DOHH2 (cell line): ENCODE data around the gene FLT3.

Source experiments
- EZH2phosphoT487 ChIP-seq: fragments of 200-600 bp; sonication (generic); IDR thresholded peaks from 2 replicates; pipeline ENCODE4 v1.6.1; 2017; ENCODE audit warnings: borderline replicate concordance, mild to moderate bottlenecking, antibody characterized with exemption, low read length, moderate library complexity, mixed read lengths
- TF ChIP-seq, protein P1 (sequence below): fragments of 200-600 bp; sonication (generic); IDR thresholded peaks from one replicate; pipeline ENCODE4 v1.5.1; 2014; ENCODE audit warnings: antibody characterized with exemption, mild to moderate bottlenecking, low read depth, low read length; ENCODE audit not compliant: poor library complexity, severe bottlenecking

DNA sequence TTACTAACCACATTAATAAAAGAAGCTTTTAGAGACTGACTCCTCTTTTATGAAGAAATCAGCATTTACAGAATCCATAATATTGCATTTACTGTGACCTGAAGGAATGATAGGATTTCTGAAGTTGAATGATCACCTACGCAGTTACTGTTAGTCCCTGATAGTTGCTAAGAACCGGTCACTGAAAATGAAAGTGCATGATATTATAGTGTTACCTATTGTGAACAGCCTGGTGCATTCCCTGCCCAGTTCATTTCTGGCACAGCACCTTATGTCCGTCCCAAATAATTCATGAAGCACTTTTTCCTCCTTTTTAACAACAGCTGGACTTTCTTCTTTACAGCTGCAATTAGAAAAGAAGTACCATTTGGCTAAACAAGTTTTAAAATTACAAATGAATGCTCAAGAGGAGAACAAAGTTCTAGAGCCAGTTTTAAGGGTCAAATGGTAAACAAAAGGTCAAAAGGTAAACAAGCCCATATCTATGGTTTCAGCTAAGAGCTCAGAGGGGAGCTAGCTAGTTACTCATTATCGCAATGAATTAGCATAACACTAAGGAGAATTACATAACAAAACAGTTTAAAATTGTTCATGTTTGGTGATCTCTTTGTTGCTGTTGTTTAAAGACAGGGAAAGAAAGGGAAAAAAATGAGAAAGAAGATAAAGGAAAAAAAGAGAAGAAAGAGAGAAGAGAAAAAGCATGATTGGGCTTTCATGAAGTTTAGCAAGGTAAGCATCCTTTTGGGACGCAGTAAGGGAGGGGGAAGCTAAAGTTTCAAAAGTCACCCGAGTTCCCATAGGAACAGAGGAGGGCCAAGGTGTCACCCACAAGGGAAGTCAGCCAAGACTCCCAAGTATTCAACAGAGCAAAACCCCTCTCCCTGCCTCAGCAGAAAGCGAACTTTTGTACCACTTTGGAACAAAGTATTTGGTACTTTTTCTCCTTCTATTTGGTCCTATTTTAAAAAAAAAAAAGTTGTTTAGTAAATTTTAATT is 50.2 kb downstream of the FLT3 start:
- TF ChIP-seq, protein P1, sequence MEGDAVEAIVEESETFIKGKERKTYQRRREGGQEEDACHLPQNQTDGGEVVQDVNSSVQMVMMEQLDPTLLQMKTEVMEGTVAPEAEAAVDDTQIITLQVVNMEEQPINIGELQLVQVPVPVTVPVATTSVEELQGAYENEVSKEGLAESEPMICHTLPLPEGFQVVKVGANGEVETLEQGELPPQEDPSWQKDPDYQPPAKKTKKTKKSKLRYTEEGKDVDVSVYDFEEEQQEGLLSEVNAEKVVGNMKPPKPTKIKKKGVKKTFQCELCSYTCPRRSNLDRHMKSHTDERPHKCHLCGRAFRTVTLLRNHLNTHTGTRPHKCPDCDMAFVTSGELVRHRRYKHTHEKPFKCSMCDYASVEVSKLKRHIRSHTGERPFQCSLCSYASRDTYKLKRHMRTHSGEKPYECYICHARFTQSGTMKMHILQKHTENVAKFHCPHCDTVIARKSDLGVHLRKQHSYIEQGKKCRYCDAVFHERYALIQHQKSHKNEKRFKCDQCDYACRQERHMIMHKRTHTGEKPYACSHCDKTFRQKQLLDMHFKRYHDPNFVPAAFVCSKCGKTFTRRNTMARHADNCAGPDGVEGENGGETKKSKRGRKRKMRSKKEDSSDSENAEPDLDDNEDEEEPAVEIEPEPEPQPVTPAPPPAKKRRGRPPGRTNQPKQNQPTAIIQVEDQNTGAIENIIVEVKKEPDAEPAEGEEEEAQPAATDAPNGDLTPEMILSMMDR: no peak
- TF ChIP-seq EZH2phosphoT487: no peak
